H9 (cell line): Measurements from ENCODE around the gene NBEA. TPM values are rescaled to one million over a fixed set of nuclear protein-coding genes. Genes with fewer than 3 reads are reported as not detected.

Source experiments
- DNase-seq: peaks from one replicate; pipeline ENCODE4 v3.0.0-alpha.2; 2017
- H2AFZ ChIP-seq: one replicate; pipeline ENCODE4 v1.6.1; 2013; ENCODE audit warnings: mild to moderate bottlenecking, low read length, control low read depth, moderate library complexity
- H2AK5ac ChIP-seq: 2 replicates; pipeline ENCODE4 v1.6.1; 2013; ENCODE audit warnings: low read length, control low read depth, mixed read lengths; ENCODE audit not compliant: insufficient read length
- H2BK120ac ChIP-seq: one replicate; pipeline ENCODE4 v1.6.1; 2013; ENCODE audit warnings: low read depth, mild to moderate bottlenecking, low read length, control low read depth, inconsistent platforms; ENCODE audit not compliant: poor library complexity, severe bottlenecking
- H2BK12ac ChIP-seq: 2 replicates; pipeline ENCODE4 v1.6.1; 2013; ENCODE audit warnings: low read length, control low read depth, mixed read lengths, low read depth; ENCODE audit not compliant: insufficient read length
- H2BK15ac ChIP-seq: 2 replicates; pipeline ENCODE4 v1.6.1; 2013; ENCODE audit warnings: low read depth, low read length, control low read depth
- H2BK20ac ChIP-seq: one replicate; pipeline ENCODE4 v1.6.1; 2013; ENCODE audit warnings: low read depth, mild to moderate bottlenecking, low read length, control low read depth, inconsistent platforms; ENCODE audit not compliant: poor library complexity, severe bottlenecking
- H2BK5ac ChIP-seq: 2 replicates; pipeline ENCODE4 v1.6.1; 2013; ENCODE audit warnings: low read length, control low read depth, mixed read lengths; ENCODE audit not compliant: insufficient read length
- H3K14ac ChIP-seq: 2 replicates; pipeline ENCODE4 v1.6.1; 2013; ENCODE audit warnings: low read length, control low read depth; ENCODE audit not compliant: insufficient read depth
- H3K18ac ChIP-seq: 2 replicates; pipeline ENCODE4 v1.6.1; 2013; ENCODE audit warnings: low read depth, mild to moderate bottlenecking, mixed read lengths, low read length, control low read depth; ENCODE audit not compliant: insufficient read length
- H3K23ac ChIP-seq: 2 replicates; pipeline ENCODE4 v1.6.1; 2013; ENCODE audit warnings: low read length, control low read depth, mixed read lengths, low read depth; ENCODE audit not compliant: insufficient read length
- H3K23me2 ChIP-seq: 2 replicates; pipeline ENCODE4 v1.6.1; 2013; ENCODE audit warnings: low read depth, mild to moderate bottlenecking, mixed read lengths, low read length, control low read depth; ENCODE audit not compliant: insufficient read length, poor library complexity, severe bottlenecking
- H3K27ac ChIP-seq: 2 replicates; pipeline ENCODE4 v1.5.1; 2013; ENCODE audit warnings: low read length, control low read depth, mixed read lengths, low read depth; ENCODE audit not compliant: insufficient read length
- H3K27me3 ChIP-seq: 2 replicates; pipeline ENCODE4 v1.6.1; 2013; ENCODE audit warnings: low read length, control low read depth, inconsistent platforms; ENCODE audit not compliant: insufficient read depth
- H3K4ac ChIP-seq: 2 replicates; pipeline ENCODE4 v1.6.1; 2013; ENCODE audit warnings: low read depth, mild to moderate bottlenecking, control low read depth, inconsistent platforms, low read length, moderate library complexity
- H3K4me1 ChIP-seq: 2 replicates; pipeline ENCODE4 v1.6.1; 2013; ENCODE audit warnings: low read length, control low read depth, inconsistent platforms; ENCODE audit not compliant: insufficient read depth
- H3K4me2 ChIP-seq: 2 replicates; pipeline ENCODE4 v1.6.1; 2013; ENCODE audit warnings: low read length, control low read depth, mixed read lengths; ENCODE audit not compliant: insufficient read length, insufficient read depth
- H3K56ac ChIP-seq: 2 replicates; pipeline ENCODE4 v1.6.1; 2013; ENCODE audit warnings: low read depth, mild to moderate bottlenecking, mixed read lengths, low read length, control low read depth; ENCODE audit not compliant: insufficient read length
- H3K79me1 ChIP-seq: 2 replicates; pipeline ENCODE4 v1.6.1; 2013; ENCODE audit warnings: low read depth, mild to moderate bottlenecking, moderate library complexity, low read length, control low read depth, inconsistent platforms; ENCODE audit not compliant: insufficient read depth, poor library complexity, severe bottlenecking
- H3K79me2 ChIP-seq: 2 replicates; pipeline ENCODE4 v1.6.1; 2013; ENCODE audit warnings: low read length, control low read depth, inconsistent platforms; ENCODE audit not compliant: insufficient read depth
- H3K9ac ChIP-seq: 2 replicates; pipeline ENCODE4 v1.6.1; 2013; ENCODE audit warnings: low read length, control low read depth, mixed read lengths; ENCODE audit not compliant: insufficient read length; ENCODE audit errors: extremely low read depth
- H3K9me3 ChIP-seq: one replicate; pipeline ENCODE4 v1.6.1; 2013; ENCODE audit warnings: low read depth, low read length, inconsistent platforms; ENCODE audit not compliant: control insufficient read depth
- H3T11ph ChIP-seq: one replicate; pipeline ENCODE4 v1.6.1; 2013; ENCODE audit warnings: mild to moderate bottlenecking, low read length, control low read depth, inconsistent platforms
- H4K20me1 ChIP-seq: one replicate; pipeline ENCODE4 v1.6.1; 2013; ENCODE audit not compliant: control insufficient read depth, insufficient read length, insufficient read depth
- H4K5ac ChIP-seq: 2 replicates; pipeline ENCODE4 v1.6.1; 2013; ENCODE audit warnings: low read depth, mild to moderate bottlenecking, mixed read lengths, low read length, control low read depth; ENCODE audit not compliant: insufficient read length
- H4K8ac ChIP-seq: replicated peaks from 2 replicates; pipeline ENCODE4 v1.6.1; 2013; ENCODE audit warnings: low read length, control low read depth, mixed read lengths, low read depth; ENCODE audit not compliant: insufficient read length
- H4K91ac ChIP-seq: 2 replicates; pipeline ENCODE4 v1.6.1; 2013; ENCODE audit warnings: low read depth, mild to moderate bottlenecking, moderate library complexity, mixed read lengths, low read length, control low read depth; ENCODE audit not compliant: insufficient read length
- H3K27ac Mint-ChIP-seq, 3 experiments: 2 replicates in 2 of 3; 3 replicates in 1 of 3; pipeline ENCODE4 v1.8.0; 2020 to 2021; ENCODE audit warnings: mixed read lengths in 3 of 3, mild to moderate bottlenecking in 1 of 3, moderate library complexity in 1 of 3
- H3K27me3 Mint-ChIP-seq: 2 replicates; pipeline ENCODE4 v1.8.0; 2021; ENCODE audit warnings: low read depth, mild to moderate bottlenecking, moderate library complexity, mixed read lengths
- H3K36me3 Mint-ChIP-seq, 3 experiments: 2 replicates in 2 of 3; 3 replicates in 1 of 3; pipeline ENCODE4 v1.8.0; 2020 to 2021; ENCODE audit warnings: low read depth in 3 of 3, mixed read lengths in 3 of 3; ENCODE audit not compliant: insufficient read depth in 1 of 3
- H3K4me1 Mint-ChIP-seq, 2 experiments: 2 replicates each; pipeline ENCODE4 v1.8.0; 2020; ENCODE audit warnings: mixed read lengths in 2 of 2
- H3K4me3 Mint-ChIP-seq, 2 experiments: 2 replicates in 1 of 2; 3 replicates in 1 of 2; pipeline ENCODE4 v1.8.0; 2020 to 2021; ENCODE audit warnings: mild to moderate bottlenecking in 2 of 2, mixed read lengths in 2 of 2, moderate library complexity in 1 of 2
- H3K9me3 Mint-ChIP-seq, 2 experiments: 2 replicates in 1 of 2; 3 replicates in 1 of 2; pipeline ENCODE4 v1.8.0; 2020; ENCODE audit warnings: mild to moderate bottlenecking in 2 of 2, mixed read lengths in 2 of 2, moderate library complexity in 1 of 2
- WGBS: extraction: QIAGEN DNeasy Blood & Tissue Kit; methylation state at CpG from one replicate; pipeline ENCODE4 v1.1.7; 2013; ENCODE audit warnings: missing lambda C conversion rate, low lambda C conversion rate, mixed read lengths; ENCODE audit not compliant: insufficient read length; ENCODE audit errors: extremely low coverage; 5-methylcytosine and 5-hydroxymethylcytosine counted together
- total RNA-seq: library from RNA; stranded (reverse); gene quantifications from 2 replicates; pipeline ENCODE4 v1.2.1, GENCODE V29; 2021
- TF ChIP-seq, protein P1 (sequence below): fragments of 200-600 bp; sonication (generic); conservative IDR thresholded peaks from 3 replicates; pipeline ENCODE4 v1.8.0; 2021; ENCODE audit warnings: antibody characterized with exemption, mild to moderate bottlenecking

NBEA gene
- total RNA-seq, 1 experiment from 2014 or later: 17.3 TPM

DNA sequence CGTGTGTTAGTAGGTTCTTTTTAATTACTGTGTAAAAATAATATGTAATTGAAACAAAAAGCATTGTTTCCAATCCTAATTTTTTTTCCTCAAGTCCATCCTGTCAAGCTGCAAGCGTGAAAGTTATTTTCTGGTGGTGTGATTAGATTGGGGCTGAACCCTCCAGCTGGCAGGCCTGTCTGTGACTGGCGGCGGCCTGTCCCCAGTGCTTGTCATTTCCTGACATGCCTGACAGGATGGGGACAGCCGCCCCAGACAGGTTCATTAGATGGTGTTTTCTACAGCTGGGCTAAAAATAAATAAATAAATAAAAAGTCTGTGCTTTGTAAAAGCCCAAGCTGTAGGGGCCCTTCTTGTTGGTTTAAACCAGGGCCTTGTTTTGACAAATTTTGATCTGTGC lies 588.1 kb downstream of the NBEA start:
- no peak overlapping the region for H2BK120ac ChIP-seq
- no peak overlapping the region for H3T11ph ChIP-seq
- no peak overlapping the region for H3K14ac ChIP-seq
- H3K27me3 Mint-ChIP-seq: no peaks in the 10 kb centered on the region
- no peak overlapping the region for H2BK15ac ChIP-seq
- H3K36me3 Mint-ChIP-seq: no peaks in the 10 kb centered on the region
- no peak overlapping the region for H3K56ac ChIP-seq
- H3K9me3 Mint-ChIP-seq: no peaks in the 10 kb centered on the region
- no peak overlapping the region for H2AFZ ChIP-seq
- no peaks in the 10 kb centered on the region for H3K79me2 ChIP-seq
- H4K20me1 ChIP-seq: no peaks in the 10 kb centered on the region
- TF ChIP-seq, protein P1, sequence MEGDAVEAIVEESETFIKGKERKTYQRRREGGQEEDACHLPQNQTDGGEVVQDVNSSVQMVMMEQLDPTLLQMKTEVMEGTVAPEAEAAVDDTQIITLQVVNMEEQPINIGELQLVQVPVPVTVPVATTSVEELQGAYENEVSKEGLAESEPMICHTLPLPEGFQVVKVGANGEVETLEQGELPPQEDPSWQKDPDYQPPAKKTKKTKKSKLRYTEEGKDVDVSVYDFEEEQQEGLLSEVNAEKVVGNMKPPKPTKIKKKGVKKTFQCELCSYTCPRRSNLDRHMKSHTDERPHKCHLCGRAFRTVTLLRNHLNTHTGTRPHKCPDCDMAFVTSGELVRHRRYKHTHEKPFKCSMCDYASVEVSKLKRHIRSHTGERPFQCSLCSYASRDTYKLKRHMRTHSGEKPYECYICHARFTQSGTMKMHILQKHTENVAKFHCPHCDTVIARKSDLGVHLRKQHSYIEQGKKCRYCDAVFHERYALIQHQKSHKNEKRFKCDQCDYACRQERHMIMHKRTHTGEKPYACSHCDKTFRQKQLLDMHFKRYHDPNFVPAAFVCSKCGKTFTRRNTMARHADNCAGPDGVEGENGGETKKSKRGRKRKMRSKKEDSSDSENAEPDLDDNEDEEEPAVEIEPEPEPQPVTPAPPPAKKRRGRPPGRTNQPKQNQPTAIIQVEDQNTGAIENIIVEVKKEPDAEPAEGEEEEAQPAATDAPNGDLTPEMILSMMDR: no peak
- H3K18ac ChIP-seq: no peak overlapping the region
- no peak for DNase-seq
- H3K27me3 ChIP-seq: no peaks in the 10 kb centered on the region
- no peaks in the 10 kb centered on the region for H3K4me1 ChIP-seq
- no peak overlapping the region for H3K9ac ChIP-seq
- no CpG with 5 or more reads among the region's 5 CpGs for WGBS
- H2BK5ac ChIP-seq: no peak overlapping the region
- no peak overlapping the region for H2BK20ac ChIP-seq
- H3K4me2 ChIP-seq: no peak overlapping the region
- no peak overlapping the region for H4K91ac ChIP-seq
- H3K4ac ChIP-seq: no peak overlapping the region
- H3K4me1 Mint-ChIP-seq: peaks cover 5 to 11% of the 10 kb centered on the region in 2 experiments
- no peak overlapping the region for H4K5ac ChIP-seq
- H3K23ac ChIP-seq: no peak overlapping the region
- H3K27ac ChIP-seq: no peak overlapping the region
- H3K4me3 Mint-ChIP-seq: no peak overlapping the region
- H3K23me2 ChIP-seq: no peaks in the 10 kb centered on the region
- H3K9me3 ChIP-seq: no peaks in the 10 kb centered on the region
- no peak overlapping the region for H2AK5ac ChIP-seq
- H3K27ac Mint-ChIP-seq: peak overlapping the region; percentile 25 to 87 (median 32); a peak in 1 of 7 replicates
- H2BK12ac ChIP-seq: no peak overlapping the region
- H3K79me1 ChIP-seq: no peaks in the 10 kb centered on the region
- no peak overlapping the region for H4K8ac ChIP-seq
